HCT116 (cell line): ENCODE measurements around the gene INKA1. TPM values are rescaled to one million over a fixed set of nuclear protein-coding genes. Genes with fewer than 3 reads are reported as not detected.

Source experiments
- ATAC-seq: fragments of 200-7000 bp; cut with Tn5 transposase; 2 replicates; pipeline ENCODE4 v1.9.1; 2020; ENCODE audit warnings: mild to moderate bottlenecking, moderate library complexity
- BruUV-seq: library from RNA; stranded (reverse); fragments of 400-500 nt; replicated peaks from 2 replicates; lab custom pipeline; 2021; lab: Mats Ljungman, UMichigan
- CTCF ChIA-PET: fragments of 300-600 bp; sonication (Branson Sonifier 250); formaldehyde crosslinking; loops from one replicate; lab custom pipeline; 2021; ENCODE audit warnings: antibody characterized with exemption; lab: Charles Lee
- POLR2A ChIA-PET: fragments of 300-600, 350-600 bp; sonication (Branson Sonifier 250); formaldehyde crosslinking; loops from one replicate; lab custom pipeline; 2021; ENCODE audit warnings: antibody characterized with exemption; lab: Charles Lee
- RAD21 ChIA-PET, 2 experiments: fragments of 300-600 bp; sonication (Branson Sonifier 250); formaldehyde crosslinking; loops; one replicate each; lab custom pipeline; 2023; ENCODE audit warnings: low total read pairs in 2 of 2; ENCODE audit not compliant: uncharacterized antibody in 2 of 2, unreplicated experiment in 2 of 2, low non-redundant PET in 1 of 2; lab: Charles Lee
- DNase-seq: peaks from one replicate; pipeline ENCODE4 v3.0.0-alpha.2; 2010; ENCODE audit warnings: low read depth, low spot score
- H2AFZ ChIP-seq: fragments of 200-600 bp; shearing (Covaris generic), sonication (generic); 2 replicates; pipeline ENCODE4 v1.6.1; 2017; ENCODE audit warnings: low read depth, mixed run types, mixed read lengths, antibody characterized with exemption, low read length; ENCODE audit not compliant: poor library complexity, severe bottlenecking
- H3K27ac ChIP-seq: 2 replicates; pipeline ENCODE4 v1.5.1; 2012; ENCODE audit warnings: low read depth, low read length
- H3K27me3 ChIP-seq: fragments of 200-600 bp; sonication (generic); 2 replicates; pipeline ENCODE4 v1.6.1; 2016; ENCODE audit warnings: mixed run types, low read length, mixed read lengths; ENCODE audit not compliant: insufficient read depth
- H3K36me3 ChIP-seq, 2 experiments: fragments of 200-500 bp in 1 of 2; fragments of 200-600 bp in 1 of 2; sonication (Bioruptor generic) in 1 of 2; sonication (generic) in 1 of 2; 2 replicates each; pipeline versions ENCODE4 v1.5.1 to v1.6.1; 2014 to 2016; ENCODE audit warnings: low read length in 2 of 2, inconsistent platforms in 1 of 2, mixed read lengths in 1 of 2, mixed run types in 1 of 2; ENCODE audit not compliant: insufficient read depth in 2 of 2, control insufficient read depth in 1 of 2
- H3K4me1 ChIP-seq, 2 experiments: fragments of 200-600 bp in 1 of 2; sonication (generic) in 1 of 2; 2 replicates each; pipeline versions ENCODE4 v1.5.1 to v1.6.1; 2012 to 2017; ENCODE audit warnings: low read length in 2 of 2, inconsistent platforms in 1 of 2, mild to moderate bottlenecking in 1 of 2, mixed read lengths in 1 of 2, mixed run types in 1 of 2, moderate library complexity in 1 of 2; ENCODE audit not compliant: insufficient read depth in 2 of 2, control insufficient read depth in 1 of 2
- H3K4me2 ChIP-seq: fragments of 200-600 bp; sonication (generic); 2 replicates; pipeline ENCODE4 v1.6.1; 2017; ENCODE audit warnings: mixed run types, low read length, mixed read lengths
- H3K4me3 ChIP-seq, 2 experiments: fragments of 200-600 bp in 1 of 2; sonication (generic) in 1 of 2; replicated peaks in 1 of 2; 2 replicates each; pipeline ENCODE4 v1.5.1; 2011 to 2016; ENCODE audit warnings: low read length in 2 of 2, control low read depth in 1 of 2, low read depth in 1 of 2, mild to moderate bottlenecking in 1 of 2, mixed read lengths in 1 of 2, mixed run types in 1 of 2
- H3K79me2 ChIP-seq: fragments of 200-600 bp; sonication (generic); 2 replicates; pipeline ENCODE4 v1.6.1; 2017; ENCODE audit warnings: mild to moderate bottlenecking, mixed run types, low read length, moderate library complexity, mixed read lengths; ENCODE audit not compliant: insufficient read depth
- H3K9ac ChIP-seq: fragments of 200-600 bp; sonication (generic); 2 replicates; pipeline ENCODE4 v1.6.1; 2016; ENCODE audit warnings: low read length, mixed read lengths
- H3K9me2 ChIP-seq: fragments of 200-600 bp; sonication (generic), shearing (Covaris generic); 2 replicates; pipeline ENCODE4 v1.6.1; 2017; ENCODE audit warnings: mixed run types, mild to moderate bottlenecking, moderate library complexity; ENCODE audit not compliant: insufficient read depth
- H3K9me3 ChIP-seq, 2 experiments: fragments of 200-500 bp in 1 of 2; fragments of 200-600 bp in 1 of 2; sonication (Bioruptor generic) in 1 of 2; sonication (generic) in 1 of 2; 2 replicates each; pipeline ENCODE4 v1.6.1; 2014 to 2017; ENCODE audit warnings: low read length in 2 of 2, mixed read lengths in 2 of 2, inconsistent platforms in 1 of 2, low read depth in 1 of 2, mild to moderate bottlenecking in 1 of 2, mixed run types in 1 of 2, moderate library complexity in 1 of 2; ENCODE audit not compliant: control insufficient read depth in 1 of 2, insufficient read depth in 1 of 2
- H4K20me1 ChIP-seq: fragments of 200-600 bp; sonication (generic), shearing (Covaris generic); 2 replicates; pipeline ENCODE4 v1.6.1; 2017; ENCODE audit warnings: mixed run types, mild to moderate bottlenecking, moderate library complexity; ENCODE audit not compliant: insufficient read depth
- CBX3 ChIP-seq: IDR thresholded peaks from 2 replicates; pipeline ENCODE4 v1.6.1; 2012; ENCODE audit warnings: low read depth
- ELF1 ChIP-seq: IDR thresholded peaks from 2 replicates; pipeline ENCODE4 v1.6.1; 2012; ENCODE audit warnings: low read depth, borderline replicate concordance
- EZH2 ChIP-seq: fragments of 200-600 bp; sonication (generic); IDR thresholded peaks from 2 replicates; pipeline ENCODE4 v1.6.1; 2017; ENCODE audit warnings: antibody characterized with exemption, mixed run types
- EZH2phosphoT487 ChIP-seq: fragments of 200-600 bp; IDR thresholded peaks from 2 replicates; pipeline ENCODE4 v1.6.1; 2018; ENCODE audit warnings: antibody characterized with exemption, borderline replicate concordance
- POLR2AphosphoS5 ChIP-seq: IDR thresholded peaks from 2 replicates; pipeline ENCODE4 v1.6.1; 2011; ENCODE audit warnings: mild to moderate bottlenecking, low read depth, low read length, moderate library complexity
- RAD21 ChIP-seq: IDR thresholded peaks from 2 replicates; pipeline ENCODE4 v1.6.1; 2012; ENCODE audit warnings: low read depth, mild to moderate bottlenecking
- SIN3A ChIP-seq: IDR thresholded peaks from 2 replicates; pipeline ENCODE4 v1.6.1; 2012; ENCODE audit warnings: low read depth
- YY1 ChIP-seq: IDR thresholded peaks from 2 replicates; pipeline ENCODE4 v1.6.1; 2011; ENCODE audit warnings: low read length, low read depth, moderate library complexity, mild to moderate bottlenecking; ENCODE audit not compliant: insufficient replicate concordance; ENCODE audit errors: extremely low read depth
- ZBTB33 ChIP-seq: IDR thresholded peaks from 2 replicates; pipeline ENCODE4 v1.6.1; 2011; ENCODE audit warnings: mild to moderate bottlenecking, low read length, moderate library complexity; ENCODE audit not compliant: insufficient replicate concordance; ENCODE audit errors: extremely low read depth
- ZNF274 ChIP-seq: fragments of 200-500 bp; sonication (Bioruptor generic); IDR thresholded peaks from 2 replicates; pipeline ENCODE4 v1.6.1; 2014; ENCODE audit warnings: mild to moderate bottlenecking, low read depth, low read length, inconsistent platforms
- intact Hi-C: fragments of 100-400 bp; cut with micrococcal nuclease; formaldehyde crosslinking; loops from 2 replicates; pipeline ENCODE4 v1.10.0; 2022
- total RNA-seq: library from RNA; stranded (reverse); gene quantifications from one replicate; pipeline ENCODE4 v1.2.1, GENCODE V29; 2021; ENCODE audit not compliant: unreplicated experiment

The INKA1 gene
- total RNA-seq, 1 experiment from 2014 or later, result 1.6 TPM

GRCh38 chr3:49788056-49788455 is 15.0 kb upstream of the INKA1 start (continued):
- no peak for TF ChIP-seq ZBTB33

GRCh38 chr3:49790626-49791411 is 12.2 kb upstream of the INKA1 start:
- DNase-seq (no peak), ATAC-seq (no peak)
- H2AFZ ChIP-seq, result no peak overlapping the region
- peaks cover 5 to 9% of the 10 kb centered on the region in 2 experiments; a peak in 3 of 4 replicates for H3K4me1 ChIP-seq
- H3K4me3 ChIP-seq, result no peak overlapping the region
- TF ChIP-seq ELF1, result no peak
- no peak for TF ChIP-seq CBX3
- TF ChIP-seq SIN3A, result no peak
- TF ChIP-seq RAD21, result no peak
- no peak for TF ChIP-seq ZNF274
- TF ChIP-seq EZH2, result no peak
- no peak for TF ChIP-seq POLR2AphosphoS5
- no peak for TF ChIP-seq YY1
- no peak for TF ChIP-seq EZH2phosphoT487
- intact Hi-C loops, result no loop called here
- no peaks in the 10 kb centered on the region for H3K9me3 ChIP-seq
- RAD21 ChIA-PET, result no interaction called here
- POLR2A ChIA-PET, result no interaction called here
- no TSS peak for BruUV-seq
- peaks cover 5% of the 10 kb centered on the region for H3K79me2 ChIP-seq
- H3K36me3 ChIP-seq, result no peaks in the 10 kb centered on the region
- H3K27me3 ChIP-seq, result no peaks in the 10 kb centered on the region
- H3K4me2 ChIP-seq, result no peak overlapping the region
- H3K27ac ChIP-seq, result no peak overlapping the region
- no peak overlapping the region for H3K9ac ChIP-seq
- CTCF ChIA-PET, result no interaction called here
- H3K9me2 ChIP-seq, result no peaks in the 10 kb centered on the region
- H4K20me1 ChIP-seq, result no peaks in the 10 kb centered on the region
